Stimulated activated naive B cell treated with anti-CD40 and anti-IgM and Interleukin-4, amounts not matched to agents 10 μg/mL and 1 μg/mL and 100 μg/mL, for 72 hours (primary cell): ENCODE results near the gene PXDN.

Experiments used
- ATAC-seq, 2 donors: fragments of 150-1000 bp; cut with Tn5 transposase; replicated peaks; 2 replicates each; pipeline ENCODE4 v1.10.0; 2021; ENCODE audit warnings: moderate library complexity in 1 of 2
- DNase-seq: peaks from one replicate; pipeline ENCODE4 v3.0.0; 2021
- H3K27ac Mint-ChIP-seq: one replicate; pipeline ENCODE4 v1.8.0; 2022; ENCODE audit warnings: mild to moderate bottlenecking, mixed read lengths
- H3K27me3 Mint-ChIP-seq, 2 donors: one replicate each; pipeline ENCODE4 v1.8.0; 2022; ENCODE audit warnings: mixed read lengths in 2 of 2
- H3K36me3 Mint-ChIP-seq, 2 donors: one replicate each; pipeline ENCODE4 v1.8.0; 2022; ENCODE audit warnings: mixed read lengths in 2 of 2, mild to moderate bottlenecking in 1 of 2
- H3K4me1 Mint-ChIP-seq, 2 donors: one replicate each; pipeline ENCODE4 v1.8.0; 2022; ENCODE audit warnings: mixed read lengths in 2 of 2, mild to moderate bottlenecking in 1 of 2
- H3K4me3 Mint-ChIP-seq, 2 donors: one replicate each; pipeline ENCODE4 v1.8.0; 2022; ENCODE audit warnings: mild to moderate bottlenecking in 2 of 2, mixed read lengths in 2 of 2, moderate library complexity in 1 of 2
- H3K9me3 Mint-ChIP-seq, 2 donors: one replicate each; pipeline ENCODE4 v1.8.0; 2022; ENCODE audit warnings: mixed read lengths in 2 of 2, mild to moderate bottlenecking in 1 of 2

Gene PXDN

GRCh38 chr2:1595274-1595673 lies 149.0 kb downstream of the PXDN start:
- H3K27me3 Mint-ChIP-seq = peaks cover 15 to 17% of the 10 kb centered on the region in 2 donors
- H3K27ac Mint-ChIP-seq = no peak overlapping the region
- no peak for DNase-seq

DNA sequence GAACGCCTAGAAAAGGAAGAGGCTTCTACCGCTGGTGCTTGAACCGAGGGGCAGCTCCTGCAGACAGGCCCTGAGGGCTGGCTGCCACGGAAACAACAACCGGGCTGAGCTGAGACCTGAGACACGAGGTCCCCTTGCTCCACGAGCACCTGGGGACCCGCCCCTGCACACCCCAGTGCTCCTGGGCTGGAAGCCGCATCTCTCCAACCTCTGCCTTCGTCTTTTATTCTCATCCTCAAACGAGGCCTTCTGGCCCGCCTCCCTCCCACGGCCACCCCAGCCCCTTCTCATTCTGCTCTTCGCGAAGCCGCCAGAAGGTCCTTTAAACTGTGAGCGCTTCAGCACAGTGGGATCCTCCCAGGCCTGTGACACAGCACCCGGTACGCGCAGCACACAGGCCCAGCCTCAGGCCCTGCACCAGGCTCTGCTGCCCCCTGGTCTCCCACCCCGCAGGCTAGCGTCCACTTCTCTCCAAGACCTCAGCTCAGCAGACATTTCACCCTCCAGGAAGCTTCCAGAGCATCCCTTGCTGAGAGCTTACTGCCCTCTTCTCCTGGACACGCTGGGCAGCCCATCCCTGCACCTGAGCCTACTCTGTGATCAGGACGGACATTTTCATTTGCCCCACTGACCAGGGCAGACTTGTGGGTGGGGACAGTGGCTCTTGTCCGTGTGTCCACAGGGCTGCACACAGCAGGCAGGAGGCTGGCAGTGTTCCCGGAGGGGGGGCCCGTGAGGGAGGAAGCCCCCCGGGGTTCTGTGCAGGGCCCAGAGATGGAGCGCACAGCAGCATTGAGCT lies 149.7 kb downstream of the PXDN start:
- no peaks in the 10 kb centered on the region for H3K36me3 Mint-ChIP-seq
- no peak for ATAC-seq
- no peaks in the 10 kb centered on the region for H3K9me3 Mint-ChIP-seq
- no peak overlapping the region for H3K4me3 Mint-ChIP-seq
- H3K4me1 Mint-ChIP-seq = peaks cover 0 to 13% of the 10 kb centered on the region in 2 donors
- DNase-seq = no peak
- no peak overlapping the region for H3K27ac Mint-ChIP-seq
- peaks cover 20 to 22% of the 10 kb centered on the region in 2 donors for H3K27me3 Mint-ChIP-seq

More at GRCh38 chr2:1595274-1595673, 149.0 kb downstream of the PXDN start:
- no peak overlapping the region for H3K4me3 Mint-ChIP-seq
- H3K9me3 Mint-ChIP-seq = no peaks in the 10 kb centered on the region
- ATAC-seq = no peak
- H3K4me1 Mint-ChIP-seq = peaks cover 0 to 13% of the 10 kb centered on the region in 2 donors
- H3K36me3 Mint-ChIP-seq = no peaks in the 10 kb centered on the region

DNA sequence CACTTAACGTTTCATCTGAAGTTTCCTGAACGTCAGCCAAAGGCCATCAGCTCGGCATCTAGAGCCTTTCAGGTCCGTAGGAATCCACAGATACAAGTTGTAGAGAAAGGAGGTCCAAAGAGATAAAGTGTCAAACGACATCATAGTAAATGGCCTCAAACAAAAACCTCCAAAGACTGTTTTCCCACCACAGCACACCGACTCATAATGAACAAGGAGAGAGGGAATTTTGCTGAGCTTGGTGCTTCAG lies 150.3 kb downstream of the PXDN start:
- no peaks in the 10 kb centered on the region for H3K36me3 Mint-ChIP-seq
- peaks cover 0 to 13% of the 10 kb centered on the region in 2 donors for H3K4me1 Mint-ChIP-seq
- H3K9me3 Mint-ChIP-seq = no peaks in the 10 kb centered on the region
- no peak overlapping the region for H3K4me3 Mint-ChIP-seq
- peaks cover 20 to 27% of the 10 kb centered on the region in 2 donors for H3K27me3 Mint-ChIP-seq
- H3K27ac Mint-ChIP-seq = no peak overlapping the region
- ATAC-seq = no peak
- DNase-seq = no peak

- Mint-ChIP-seq H3K4me3 (no peak overlapping the region), H3K9me3 (no peaks in the 10 kb centered on the region), H3K4me1 (peaks cover 0 to 13% of the 10 kb centered on the region in 2 donors), H3K27me3 (peaks cover 23 to 32% of the 10 kb centered on the region in 2 donors), H3K36me3 (no peaks in the 10 kb centered on the region), H3K27ac (no peak overlapping the region)
- ATAC-seq (no peak), DNase-seq (no peak)
These were observed 150.8 kb downstream of the PXDN start for GRCh38 chr2:1593371-1594122.

DNA sequence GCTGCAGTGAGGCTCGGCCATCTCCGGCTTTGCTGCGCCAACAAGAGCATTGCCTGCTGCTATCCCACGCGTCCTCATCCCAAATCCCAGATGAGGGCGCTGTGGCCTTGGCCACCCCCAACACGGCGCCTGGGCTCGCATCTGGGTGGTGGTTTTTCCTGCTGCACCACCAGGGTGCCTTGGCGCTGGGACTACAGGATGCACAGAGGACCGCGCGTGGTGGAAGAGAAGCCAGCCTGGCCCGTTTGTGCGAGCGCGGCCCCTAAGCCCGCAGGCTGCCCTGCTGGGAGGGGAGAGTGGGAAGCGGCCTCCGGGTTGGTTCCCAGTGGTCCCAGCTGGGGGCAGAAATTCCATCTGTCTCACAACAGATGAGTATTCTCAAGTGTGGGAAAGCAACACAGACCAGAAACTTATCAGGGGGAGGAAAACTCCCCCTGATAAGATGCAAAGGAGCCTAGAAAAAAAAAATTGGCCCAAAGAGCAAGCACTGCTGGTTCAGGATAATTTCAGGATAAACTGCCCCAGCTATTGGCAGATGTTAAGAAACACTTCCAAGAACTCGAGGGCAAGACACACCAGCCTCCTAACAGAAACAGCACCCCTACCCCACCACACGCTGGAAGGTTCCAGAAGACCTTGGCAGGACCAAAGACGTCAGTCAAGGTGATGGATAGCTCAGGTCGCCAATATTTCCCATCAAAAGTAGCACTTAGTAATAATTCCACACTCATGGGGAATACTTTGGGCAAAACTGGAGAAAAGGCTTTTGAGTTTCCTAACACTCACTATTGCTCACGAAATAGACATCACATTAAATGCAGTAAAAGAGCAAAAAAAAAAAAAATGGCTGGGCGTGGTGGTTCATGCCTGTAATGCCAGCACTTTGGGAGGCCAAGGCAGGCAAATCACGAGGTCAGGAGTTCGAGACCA lies 152.1 kb downstream of the PXDN start:
- Mint-ChIP-seq H3K9me3 (no peaks in the 10 kb centered on the region), H3K4me3 (no peak overlapping the region), H3K36me3 (no peaks in the 10 kb centered on the region), H3K4me1 (peaks cover 0 to 13% of the 10 kb centered on the region in 2 donors), H3K27me3 (peaks cover 35 to 45% of the 10 kb centered on the region in 2 donors), H3K27ac (no peak overlapping the region)
- DNase-seq = no peak
- ATAC-seq = no peak

DNA sequence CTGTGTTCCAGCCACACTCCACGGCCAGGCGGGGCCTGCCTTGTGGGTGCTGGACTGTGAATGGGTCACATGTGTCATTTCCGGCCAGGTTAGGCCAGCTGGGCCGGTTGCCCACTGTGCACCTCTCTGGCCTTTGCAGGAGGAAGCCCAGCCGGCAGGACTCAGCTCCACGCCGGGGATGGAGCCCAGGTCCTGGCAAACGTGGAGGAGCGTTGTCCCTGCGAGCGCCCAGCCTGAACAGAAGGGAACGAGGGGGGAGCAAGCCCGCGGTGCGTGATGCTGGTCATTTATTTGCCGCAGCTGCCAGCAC lies 152.9 kb downstream of the PXDN start:
- ATAC-seq (no peak), DNase-seq (no peak)
- Mint-ChIP-seq H3K9me3 (no peaks in the 10 kb centered on the region), H3K4me1 (peaks cover 0 to 13% of the 10 kb centered on the region in 2 donors), H3K27ac (no peak overlapping the region), H3K27me3 (peaks cover 35 to 46% of the 10 kb centered on the region in 2 donors), H3K36me3 (no peaks in the 10 kb centered on the region), H3K4me3 (no peak overlapping the region)

GRCh38 chr2:1590596-1591460 lies 153.5 kb downstream of the PXDN start:
- Mint-ChIP-seq H3K27me3 (peaks cover 35 to 47% of the 10 kb centered on the region in 2 donors), H3K4me3 (no peak overlapping the region), H3K4me1 (peaks cover 0 to 13% of the 10 kb centered on the region in 2 donors), H3K9me3 (no peaks in the 10 kb centered on the region), H3K36me3 (no peaks in the 10 kb centered on the region), H3K27ac (no peak overlapping the region)
- DNase-seq (no peak), ATAC-seq (no peak)

DNA sequence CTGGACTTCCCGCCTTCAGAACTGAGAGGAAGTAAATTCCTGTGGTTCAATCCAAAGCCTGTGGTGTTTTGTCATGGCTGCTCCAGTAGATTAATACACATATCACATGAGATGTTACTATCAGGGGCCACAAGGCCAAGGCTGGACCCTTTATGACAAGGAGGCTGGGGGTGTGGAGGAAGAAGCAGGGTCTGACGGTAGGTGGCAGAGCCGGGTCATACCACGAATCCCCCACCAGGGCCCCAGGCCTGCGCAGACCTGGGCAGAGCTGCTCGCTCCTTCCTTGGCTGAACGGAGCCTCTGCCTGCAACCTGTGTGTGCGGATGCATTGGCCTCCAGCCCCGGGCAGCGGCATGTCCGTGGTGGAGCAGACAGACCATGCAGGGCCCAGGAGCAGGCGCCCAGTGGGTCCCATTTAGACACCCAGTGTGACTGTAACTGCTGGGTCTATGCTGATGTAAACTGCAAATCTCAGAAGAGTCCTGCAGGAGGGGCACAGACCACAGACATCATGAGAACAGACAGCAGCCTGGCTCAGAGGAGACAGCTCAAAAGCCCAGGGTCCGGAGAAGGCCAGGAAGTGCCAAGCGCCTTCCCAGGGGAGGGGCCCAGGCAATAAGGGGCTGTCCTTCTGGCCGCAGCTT lies 155.2 kb downstream of the PXDN start:
- Mint-ChIP-seq H3K9me3 (no peaks in the 10 kb centered on the region), H3K27ac (no peak overlapping the region), H3K36me3 (no peaks in the 10 kb centered on the region), H3K4me1 (peaks cover 0 to 13% of the 10 kb centered on the region in 2 donors), H3K4me3 (no peak overlapping the region), H3K27me3 (peaks cover 35 to 64% of the 10 kb centered on the region in 2 donors)
- DNase-seq (no peak), ATAC-seq (peak; percentile 59 to 61)

GRCh38 chr2:1588051-1588977 lies 156.0 kb downstream of the PXDN start:
- no peak overlapping the region for H3K4me3 Mint-ChIP-seq
- H3K36me3 Mint-ChIP-seq = no peaks in the 10 kb centered on the region
- no peak for DNase-seq
- H3K27ac Mint-ChIP-seq = no peak overlapping the region
- ATAC-seq = no peak
- peaks cover 0 to 14% of the 10 kb centered on the region in 2 donors for H3K4me1 Mint-ChIP-seq
- peaks cover 37 to 67% of the 10 kb centered on the region in 2 donors for H3K27me3 Mint-ChIP-seq
- no peaks in the 10 kb centered on the region for H3K9me3 Mint-ChIP-seq

- peaks cover 2 to 18% of the 10 kb centered on the region in 2 donors for H3K4me1 Mint-ChIP-seq
- no peaks in the 10 kb centered on the region for H3K9me3 Mint-ChIP-seq
- no peak overlapping the region for H3K27ac Mint-ChIP-seq
- no peak overlapping the region for H3K4me3 Mint-ChIP-seq
- no peak for DNase-seq
- H3K27me3 Mint-ChIP-seq = peaks cover 42 to 74% of the 10 kb centered on the region in 2 donors
- no peak for ATAC-seq
- H3K36me3 Mint-ChIP-seq = no peaks in the 10 kb centered on the region
These were observed 157.1 kb downstream of the PXDN start for GRCh38 chr2:1586923-1587840.

DNA sequence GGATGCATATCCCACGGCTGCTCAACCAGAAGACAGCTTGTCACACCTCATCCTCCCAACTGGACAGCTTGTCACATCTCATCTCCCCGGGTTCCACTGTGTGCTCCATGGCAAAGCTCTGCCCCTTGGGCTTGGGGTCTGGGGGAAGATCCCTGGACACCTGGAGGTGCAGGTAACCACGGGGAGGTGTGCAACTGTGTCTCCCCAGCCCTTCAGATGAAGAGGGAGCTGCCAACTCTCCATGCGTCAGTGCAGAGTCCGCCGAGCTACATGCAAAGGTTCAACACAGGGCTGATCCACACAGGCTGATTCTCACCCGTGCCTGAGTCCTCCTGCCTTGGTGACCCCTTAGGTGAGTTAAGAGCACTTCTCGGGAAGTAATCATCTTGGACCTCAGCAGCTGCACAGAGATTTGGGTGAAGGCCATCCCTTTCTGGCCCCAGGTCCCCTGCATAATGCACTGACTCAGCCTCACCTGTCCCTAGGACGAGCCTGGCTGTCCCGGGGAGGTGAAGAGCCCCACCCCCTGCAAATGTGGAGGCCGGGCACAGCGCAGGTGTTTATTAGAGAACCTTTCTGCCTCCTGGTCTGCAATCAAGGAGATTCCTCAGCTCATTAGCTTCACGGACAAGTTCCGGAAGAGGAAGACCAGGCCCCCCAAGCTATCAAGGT lies 157.9 kb downstream of the PXDN start:
- Mint-ChIP-seq H3K27ac (no peak overlapping the region), H3K36me3 (no peaks in the 10 kb centered on the region), H3K4me1 (peaks cover 2 to 15% of the 10 kb centered on the region in 2 donors), H3K4me3 (no peak overlapping the region), H3K9me3 (no peaks in the 10 kb centered on the region), H3K27me3 (peaks cover 46 to 75% of the 10 kb centered on the region in 2 donors)
- DNase-seq (no peak), ATAC-seq (no peak)
